ENCODE measurements around the gene MTARC2.

DNA sequence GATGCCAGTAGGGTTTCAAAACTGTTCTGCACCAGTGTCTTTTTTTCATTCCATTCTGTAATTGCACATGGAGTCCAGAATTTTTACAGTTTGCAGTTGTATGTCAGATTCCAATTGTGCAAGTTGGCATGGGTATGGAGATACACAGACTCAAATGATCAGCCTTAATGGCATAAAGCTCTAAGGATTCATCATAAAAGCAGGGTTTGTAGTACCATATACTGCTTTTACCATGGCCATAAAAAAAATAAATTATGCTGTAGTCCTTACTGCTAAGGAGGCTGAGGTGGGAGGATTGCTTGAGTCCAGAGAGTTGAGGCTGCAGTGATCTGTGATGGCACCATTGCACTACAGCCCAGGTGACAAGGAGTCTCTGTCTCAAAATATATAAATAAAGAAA is 48.9 kb downstream of the MTARC2 start:
- TF ChIP-seq, protein P1, sequence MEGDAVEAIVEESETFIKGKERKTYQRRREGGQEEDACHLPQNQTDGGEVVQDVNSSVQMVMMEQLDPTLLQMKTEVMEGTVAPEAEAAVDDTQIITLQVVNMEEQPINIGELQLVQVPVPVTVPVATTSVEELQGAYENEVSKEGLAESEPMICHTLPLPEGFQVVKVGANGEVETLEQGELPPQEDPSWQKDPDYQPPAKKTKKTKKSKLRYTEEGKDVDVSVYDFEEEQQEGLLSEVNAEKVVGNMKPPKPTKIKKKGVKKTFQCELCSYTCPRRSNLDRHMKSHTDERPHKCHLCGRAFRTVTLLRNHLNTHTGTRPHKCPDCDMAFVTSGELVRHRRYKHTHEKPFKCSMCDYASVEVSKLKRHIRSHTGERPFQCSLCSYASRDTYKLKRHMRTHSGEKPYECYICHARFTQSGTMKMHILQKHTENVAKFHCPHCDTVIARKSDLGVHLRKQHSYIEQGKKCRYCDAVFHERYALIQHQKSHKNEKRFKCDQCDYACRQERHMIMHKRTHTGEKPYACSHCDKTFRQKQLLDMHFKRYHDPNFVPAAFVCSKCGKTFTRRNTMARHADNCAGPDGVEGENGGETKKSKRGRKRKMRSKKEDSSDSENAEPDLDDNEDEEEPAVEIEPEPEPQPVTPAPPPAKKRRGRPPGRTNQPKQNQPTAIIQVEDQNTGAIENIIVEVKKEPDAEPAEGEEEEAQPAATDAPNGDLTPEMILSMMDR (IDR thresholded peaks at IDR 0.05; ENCODE audit: low read depth, low read length), result no peak
- no peak for TF ChIP-seq EZH2phosphoT487 (IDR thresholded peaks at IDR 0.05; ENCODE audit: low read depth)

Measured in OCI-LY3 (cell line).